Measurements from ENCODE around the gene PPP1R12B.
"Not testable (repeated sequence)": the region's sequence is repeated elsewhere in the genome, so short reads cannot be mapped to it uniquely, and the experiment has no call there.

DNA sequence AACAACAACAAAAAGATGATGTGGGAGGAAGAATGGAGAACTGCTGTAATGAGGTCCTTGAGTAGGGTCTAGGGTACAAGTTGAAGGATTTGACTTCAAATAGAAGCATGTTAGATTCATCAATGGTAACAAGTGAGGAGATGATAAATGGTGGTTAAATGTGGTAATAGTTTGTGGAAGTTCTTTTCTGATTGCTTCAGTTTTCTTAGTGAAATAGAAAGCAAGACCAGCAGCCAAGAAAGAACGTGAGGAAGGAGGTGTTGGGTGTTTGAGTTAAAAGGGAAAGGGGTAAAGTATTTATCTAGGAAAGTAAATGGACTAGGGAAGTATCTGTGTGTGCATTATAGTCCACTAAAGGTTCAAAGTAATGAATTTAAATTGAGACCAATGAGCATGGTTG, 177.6 kb downstream of the PPP1R12B start:
- TF ChIP-seq POLR2A (IDR thresholded peaks at IDR 0.05) = not testable (repeated sequence)
- TF ChIP-seq, protein P1, sequence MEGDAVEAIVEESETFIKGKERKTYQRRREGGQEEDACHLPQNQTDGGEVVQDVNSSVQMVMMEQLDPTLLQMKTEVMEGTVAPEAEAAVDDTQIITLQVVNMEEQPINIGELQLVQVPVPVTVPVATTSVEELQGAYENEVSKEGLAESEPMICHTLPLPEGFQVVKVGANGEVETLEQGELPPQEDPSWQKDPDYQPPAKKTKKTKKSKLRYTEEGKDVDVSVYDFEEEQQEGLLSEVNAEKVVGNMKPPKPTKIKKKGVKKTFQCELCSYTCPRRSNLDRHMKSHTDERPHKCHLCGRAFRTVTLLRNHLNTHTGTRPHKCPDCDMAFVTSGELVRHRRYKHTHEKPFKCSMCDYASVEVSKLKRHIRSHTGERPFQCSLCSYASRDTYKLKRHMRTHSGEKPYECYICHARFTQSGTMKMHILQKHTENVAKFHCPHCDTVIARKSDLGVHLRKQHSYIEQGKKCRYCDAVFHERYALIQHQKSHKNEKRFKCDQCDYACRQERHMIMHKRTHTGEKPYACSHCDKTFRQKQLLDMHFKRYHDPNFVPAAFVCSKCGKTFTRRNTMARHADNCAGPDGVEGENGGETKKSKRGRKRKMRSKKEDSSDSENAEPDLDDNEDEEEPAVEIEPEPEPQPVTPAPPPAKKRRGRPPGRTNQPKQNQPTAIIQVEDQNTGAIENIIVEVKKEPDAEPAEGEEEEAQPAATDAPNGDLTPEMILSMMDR (IDR thresholded peaks at IDR 0.05) = not testable (repeated sequence)
